ENCODE results near the gene CENATAC.
"Not testable (repeated sequence)": the region's sequence is repeated elsewhere in the genome, so short reads cannot be mapped to it uniquely, and the experiment has no call there.

Gene CENATAC

DNA sequence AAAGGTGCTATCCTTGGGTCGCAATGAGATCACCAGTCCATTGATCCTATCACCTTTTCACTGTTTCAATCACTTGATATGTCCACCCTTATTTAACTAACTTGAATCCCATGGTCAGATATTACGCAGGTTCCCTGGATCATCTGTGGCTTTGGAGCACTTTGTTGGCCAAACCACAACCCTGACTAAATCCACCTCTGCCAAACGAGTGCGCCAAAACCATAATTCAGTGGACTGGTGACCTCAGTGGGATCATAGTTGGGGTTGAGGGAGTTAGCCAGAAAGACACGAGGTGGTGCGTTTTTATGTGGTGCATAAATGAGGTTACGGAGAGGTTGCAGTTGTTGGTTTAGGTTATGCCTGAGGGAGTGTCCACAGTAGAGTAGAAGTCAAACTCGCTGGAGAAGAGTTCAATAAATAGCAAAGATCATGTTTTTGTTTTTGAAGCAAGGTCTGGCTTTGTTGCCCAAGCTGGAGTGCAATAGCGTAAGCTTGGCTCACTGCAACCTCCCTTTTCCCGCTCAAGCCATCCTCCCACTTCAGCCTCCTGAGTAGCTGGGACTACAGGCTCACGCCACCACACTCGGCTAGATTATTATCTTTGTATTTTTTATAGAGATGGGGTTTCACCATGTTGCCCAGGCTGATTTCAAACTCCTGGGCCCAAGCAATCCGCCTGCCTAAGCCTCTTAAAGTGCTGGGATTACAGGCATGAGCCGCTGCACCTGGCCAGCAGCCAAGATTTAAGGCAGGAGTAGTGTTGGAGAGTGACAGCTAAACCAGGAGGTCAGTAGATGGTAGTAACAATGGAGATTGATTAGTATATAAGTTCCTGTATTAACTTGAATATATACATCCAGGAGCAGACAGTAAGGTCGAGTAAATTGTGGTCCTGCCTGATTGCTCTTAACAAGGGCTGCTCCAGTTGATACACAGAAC lies 21.9 kb upstream of the CENATAC start:
- TF ChIP-seq, protein P1, sequence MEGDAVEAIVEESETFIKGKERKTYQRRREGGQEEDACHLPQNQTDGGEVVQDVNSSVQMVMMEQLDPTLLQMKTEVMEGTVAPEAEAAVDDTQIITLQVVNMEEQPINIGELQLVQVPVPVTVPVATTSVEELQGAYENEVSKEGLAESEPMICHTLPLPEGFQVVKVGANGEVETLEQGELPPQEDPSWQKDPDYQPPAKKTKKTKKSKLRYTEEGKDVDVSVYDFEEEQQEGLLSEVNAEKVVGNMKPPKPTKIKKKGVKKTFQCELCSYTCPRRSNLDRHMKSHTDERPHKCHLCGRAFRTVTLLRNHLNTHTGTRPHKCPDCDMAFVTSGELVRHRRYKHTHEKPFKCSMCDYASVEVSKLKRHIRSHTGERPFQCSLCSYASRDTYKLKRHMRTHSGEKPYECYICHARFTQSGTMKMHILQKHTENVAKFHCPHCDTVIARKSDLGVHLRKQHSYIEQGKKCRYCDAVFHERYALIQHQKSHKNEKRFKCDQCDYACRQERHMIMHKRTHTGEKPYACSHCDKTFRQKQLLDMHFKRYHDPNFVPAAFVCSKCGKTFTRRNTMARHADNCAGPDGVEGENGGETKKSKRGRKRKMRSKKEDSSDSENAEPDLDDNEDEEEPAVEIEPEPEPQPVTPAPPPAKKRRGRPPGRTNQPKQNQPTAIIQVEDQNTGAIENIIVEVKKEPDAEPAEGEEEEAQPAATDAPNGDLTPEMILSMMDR (IDR thresholded peaks at IDR 0.05; ENCODE audit: control insufficient read depth, insufficient read depth, low read depth, low read length, missing control alignments) = no peak
- DNase-seq (ENCODE audit: low read depth) = peak; percentile 20
- no peak overlapping the region for H3K4me3 ChIP-seq (ENCODE audit: control insufficient read depth, low read depth, low read length)

DNA sequence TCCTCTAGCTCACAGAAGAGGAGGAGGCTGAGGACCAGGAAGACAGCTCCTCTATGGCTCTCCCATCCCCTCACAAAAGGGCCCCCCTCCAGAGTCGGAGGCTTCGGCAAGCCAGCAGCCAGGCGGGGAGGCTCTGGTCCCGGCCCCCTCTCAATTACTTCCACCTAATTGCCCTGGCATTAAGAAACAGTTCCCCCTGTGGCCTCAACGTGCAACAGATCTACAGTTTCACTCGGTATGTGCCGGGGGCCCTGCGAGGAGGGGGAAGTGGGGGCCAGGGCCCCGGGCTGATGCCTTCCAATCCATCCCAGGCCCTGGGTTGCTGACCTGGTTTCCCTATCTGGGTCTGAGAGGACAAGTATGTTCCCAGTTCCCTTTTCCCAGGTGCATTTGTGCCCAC lies 18.5 kb upstream of the CENATAC start:
- H3K4me3 ChIP-seq (ENCODE audit: control insufficient read depth, low read depth, low read length) = no peak overlapping the region
- TF ChIP-seq, protein P1 (IDR thresholded peaks at IDR 0.05; ENCODE audit: control insufficient read depth, insufficient read depth, low read depth, low read length, missing control alignments) = no peak
- no peak for DNase-seq (ENCODE audit: low read depth)

DNA sequence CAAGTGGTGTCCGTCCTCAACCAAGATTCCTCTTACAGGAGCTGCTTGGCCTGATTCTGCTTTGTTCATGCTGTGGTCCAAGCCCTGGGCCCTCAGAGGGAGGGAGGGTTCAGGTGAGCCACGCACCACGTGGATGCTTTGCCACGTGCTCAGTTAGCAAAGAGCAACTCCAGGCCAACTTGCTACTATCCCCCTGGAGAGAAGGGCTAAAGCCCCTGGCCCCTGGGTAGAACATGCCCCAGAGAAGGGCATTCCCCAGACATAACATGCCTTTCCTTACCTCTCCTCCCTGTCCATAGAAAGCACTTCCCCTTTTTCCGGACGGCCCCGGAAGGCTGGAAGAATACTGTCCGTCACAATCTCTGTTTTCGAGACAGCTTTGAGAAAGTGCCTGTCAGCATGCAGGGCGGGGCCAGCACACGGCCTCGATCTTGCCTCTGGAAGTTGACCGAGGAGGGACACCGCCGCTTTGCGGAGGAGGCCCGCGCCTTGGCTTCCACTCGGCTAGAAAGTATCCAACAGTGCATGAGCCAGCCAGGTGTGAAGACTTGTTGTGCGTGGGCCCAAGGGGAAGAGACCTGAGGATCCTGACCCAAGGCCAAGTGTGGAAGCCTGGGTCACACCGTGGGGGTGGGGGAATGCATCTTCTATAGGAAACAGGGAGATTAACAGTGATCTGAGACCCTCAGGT lies 17.6 kb upstream of the CENATAC start:
- H3K4me3 ChIP-seq (ENCODE audit: control insufficient read depth, low read depth, low read length) = no peak overlapping the region
- TF ChIP-seq, protein P1 (IDR thresholded peaks at IDR 0.05; ENCODE audit: control insufficient read depth, insufficient read depth, low read depth, low read length, missing control alignments) = no peak
- DNase-seq (ENCODE audit: low read depth) = no peak

DNA sequence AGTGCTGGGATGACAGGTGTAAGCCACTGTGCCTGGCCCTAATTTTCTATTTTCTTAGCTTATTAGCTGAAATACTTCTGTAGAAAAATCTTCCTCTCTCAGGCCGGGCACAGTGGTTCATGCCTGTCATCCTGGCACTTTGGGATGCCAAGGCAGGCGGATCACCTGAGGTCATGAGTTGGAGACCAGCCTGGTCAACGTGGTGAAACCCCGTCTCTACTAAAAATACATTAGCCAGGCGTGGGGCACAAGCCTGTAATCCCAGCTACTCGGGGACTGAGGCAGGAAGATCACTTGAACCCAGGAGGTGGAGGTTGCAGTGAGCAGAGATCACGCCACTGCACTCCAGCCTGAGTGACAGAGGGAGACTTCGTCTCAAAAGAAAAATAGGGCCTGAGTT lies 13.6 kb upstream of the CENATAC start:
- not testable (repeated sequence) for DNase-seq (ENCODE audit: low read depth); H3K4me3 ChIP-seq (ENCODE audit: control insufficient read depth, low read depth, low read length)

DNA sequence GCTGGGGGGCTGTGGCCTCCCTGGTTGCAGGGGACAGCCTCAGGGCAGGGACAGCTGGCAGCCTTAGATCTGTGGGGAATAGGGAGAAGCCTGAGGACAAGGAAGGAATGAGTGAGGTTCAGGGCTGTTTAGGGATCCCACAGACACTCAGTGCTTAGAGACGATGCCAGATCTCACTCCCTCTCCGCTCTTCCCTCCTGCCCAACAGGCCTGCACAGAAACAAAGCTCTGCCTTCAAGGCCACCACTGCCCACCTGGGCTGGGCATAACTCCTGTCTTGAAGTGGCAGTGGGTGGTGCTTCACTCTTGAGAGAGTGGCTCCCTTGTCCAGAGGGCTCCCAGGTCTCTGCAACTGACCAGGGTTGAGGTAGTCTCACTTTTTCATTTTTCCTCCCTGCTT lies 13.1 kb upstream of the CENATAC start:
- DNase-seq (ENCODE audit: low read depth) = no peak
- TF ChIP-seq, protein P1 (IDR thresholded peaks at IDR 0.05; ENCODE audit: control insufficient read depth, insufficient read depth, low read depth, low read length, missing control alignments) = no peak
- no peak overlapping the region for H3K4me3 ChIP-seq (ENCODE audit: control insufficient read depth, low read depth, low read length)

DNA sequence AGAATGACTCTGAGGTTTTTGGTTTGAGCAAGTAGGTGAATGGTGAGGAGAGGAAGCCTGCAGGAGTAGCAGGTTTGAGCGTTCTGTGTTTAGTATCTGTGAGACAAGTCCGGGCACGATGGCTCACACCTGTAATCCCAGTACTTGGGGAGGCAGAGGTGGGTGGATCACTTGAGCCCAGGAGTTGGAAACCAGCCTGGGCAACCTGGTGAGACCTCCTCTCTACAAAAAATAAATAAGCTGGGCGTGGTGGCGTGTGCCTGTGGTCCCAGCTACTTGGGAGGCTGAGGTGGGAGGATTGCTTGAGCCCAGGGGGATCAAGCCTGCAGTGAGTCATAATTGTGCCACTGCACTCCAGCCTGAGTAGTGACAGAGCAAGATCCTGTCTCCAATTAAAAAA lies 9.7 kb upstream of the CENATAC start:
- no peak overlapping the region for H3K4me3 ChIP-seq (ENCODE audit: control insufficient read depth, low read depth, low read length)
- TF ChIP-seq, protein P1 (IDR thresholded peaks at IDR 0.05; ENCODE audit: control insufficient read depth, insufficient read depth, low read depth, low read length, missing control alignments) = no peak
- no peak for DNase-seq (ENCODE audit: low read depth)

DNA sequence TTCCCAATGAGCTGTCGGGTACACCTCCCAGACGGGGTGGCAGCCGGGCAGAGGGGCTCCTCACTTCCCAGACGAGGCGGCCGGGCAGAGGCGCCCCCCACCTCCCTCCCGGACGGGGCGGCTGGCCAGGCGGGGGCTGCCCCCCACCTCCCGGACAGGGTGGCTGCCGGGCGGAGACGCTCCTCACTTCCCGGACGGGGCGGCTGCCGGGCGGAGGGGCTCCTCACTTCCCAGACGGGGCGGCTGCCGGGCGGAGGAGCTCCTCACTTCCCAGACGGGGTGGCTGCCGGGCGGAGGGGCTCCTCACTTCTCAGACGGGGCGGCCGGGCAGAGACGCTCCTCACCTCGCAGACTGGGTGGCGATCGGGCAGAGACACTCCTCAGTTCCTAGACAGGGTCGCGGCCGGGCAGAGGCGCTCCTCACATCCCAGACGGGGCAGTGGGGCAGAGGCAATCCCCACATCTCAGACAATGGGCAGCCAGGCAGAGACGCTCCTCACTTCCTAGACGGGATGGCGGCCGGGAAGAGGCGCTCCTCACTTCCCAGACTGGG lies 6.4 kb upstream of the CENATAC start:
- DNase-seq (ENCODE audit: low read depth); H3K4me3 ChIP-seq (ENCODE audit: control insufficient read depth, low read depth, low read length): not testable (repeated sequence)
